NCI-H1417 treated with DMSO at 0.1 percent for 48 hours (cell line): ENCODE data around the gene IDH3A.

Experiments used
- DNase-seq: peaks from one replicate; lab custom pipeline; 2025; lab: John Stamatoyannopoulos, UW

Gene IDH3A

DNA sequence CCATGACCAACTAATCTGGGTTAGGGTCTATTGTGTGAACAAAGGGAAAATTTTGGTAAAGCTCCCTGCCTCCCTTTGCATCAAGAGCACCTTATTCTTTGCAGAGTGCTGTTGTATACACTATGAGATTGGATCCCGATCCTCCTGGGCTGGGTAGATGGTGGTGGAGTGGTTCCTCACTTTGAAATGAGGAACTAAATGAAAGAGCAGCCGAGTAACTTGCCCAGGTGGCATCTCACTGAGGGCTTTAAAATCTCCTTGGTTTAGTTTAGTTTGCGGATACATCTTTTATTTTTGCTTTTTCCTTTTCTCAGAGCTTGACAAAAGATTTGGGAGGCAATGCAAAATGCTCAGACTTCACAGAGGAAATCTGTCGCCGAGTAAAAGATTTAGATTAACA is 19.4 kb downstream of the IDH3A start:
- no peak for DNase-seq

DNA sequence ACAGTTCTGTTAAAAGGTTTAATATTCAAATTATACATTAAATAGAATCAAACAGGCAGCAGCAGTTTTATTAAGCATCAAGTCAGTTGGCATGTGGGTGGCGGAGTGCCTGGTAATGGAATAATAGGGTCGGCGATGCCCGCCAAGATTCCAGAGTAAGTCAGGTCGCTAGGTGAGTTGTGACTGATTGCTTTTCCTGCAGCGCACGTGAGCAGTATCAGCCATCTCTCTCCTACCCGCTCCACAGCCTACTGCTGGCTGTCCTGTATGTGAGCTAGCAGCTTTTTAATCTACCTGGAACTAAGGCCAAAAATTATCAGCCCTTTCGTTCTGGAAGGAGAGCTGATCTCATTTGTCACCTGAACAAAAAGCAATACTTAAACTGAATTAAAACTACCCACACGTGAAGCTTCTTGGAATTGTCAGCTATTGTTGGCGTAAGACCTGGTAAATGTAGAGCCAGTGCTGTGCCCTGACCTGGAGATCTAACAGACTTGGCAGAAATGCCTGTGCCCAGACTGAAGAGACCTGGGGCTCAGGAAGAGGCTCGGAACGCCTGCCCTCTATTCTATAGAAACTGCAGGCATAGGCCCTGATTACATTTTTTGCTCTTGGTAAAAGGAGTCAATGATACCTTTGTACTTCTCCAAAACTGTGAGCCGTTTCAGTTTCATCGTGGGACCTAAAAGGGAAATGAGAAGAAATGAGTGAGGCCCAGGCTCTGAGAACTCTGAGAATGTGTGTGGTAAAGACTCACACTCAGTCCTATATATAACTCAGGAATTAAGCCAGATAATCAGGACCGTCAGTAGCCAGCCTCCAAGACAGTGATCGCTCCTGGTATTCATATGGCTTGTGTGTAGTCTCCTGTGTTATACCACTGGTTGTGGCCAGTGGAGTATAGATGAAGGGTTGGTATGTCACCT is 21.9 kb downstream of the IDH3A start:
- no peak for DNase-seq

DNA sequence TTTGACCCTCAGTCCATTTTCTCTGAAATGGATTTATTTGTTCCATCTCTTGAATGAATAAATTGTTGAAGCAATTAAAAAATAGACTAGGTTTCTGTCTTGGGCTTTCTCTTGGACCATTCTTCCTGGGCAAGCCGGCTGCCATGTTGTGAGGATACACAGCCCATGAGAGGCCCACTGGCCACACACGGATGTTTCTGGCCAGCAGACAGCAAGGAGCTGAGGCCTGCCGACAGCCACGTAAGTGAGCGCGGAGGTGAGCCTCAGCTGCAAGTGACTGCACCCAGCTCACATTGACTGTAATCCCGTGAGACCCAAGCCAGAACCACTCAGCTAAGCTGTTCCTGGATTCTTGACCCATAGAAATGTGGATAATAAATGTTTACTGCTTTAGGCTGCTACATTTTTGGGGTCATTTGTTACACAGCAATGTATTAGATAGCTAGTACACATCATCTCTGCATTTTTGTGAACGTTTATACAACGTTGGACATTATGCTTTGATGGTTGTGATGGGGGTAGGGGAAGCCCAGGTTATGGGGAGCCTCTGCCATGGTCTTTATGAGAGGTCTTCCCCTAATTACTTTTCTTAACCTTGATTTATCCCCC is 22.8 kb downstream of the IDH3A start:
- DNase-seq, result no peak

DNA sequence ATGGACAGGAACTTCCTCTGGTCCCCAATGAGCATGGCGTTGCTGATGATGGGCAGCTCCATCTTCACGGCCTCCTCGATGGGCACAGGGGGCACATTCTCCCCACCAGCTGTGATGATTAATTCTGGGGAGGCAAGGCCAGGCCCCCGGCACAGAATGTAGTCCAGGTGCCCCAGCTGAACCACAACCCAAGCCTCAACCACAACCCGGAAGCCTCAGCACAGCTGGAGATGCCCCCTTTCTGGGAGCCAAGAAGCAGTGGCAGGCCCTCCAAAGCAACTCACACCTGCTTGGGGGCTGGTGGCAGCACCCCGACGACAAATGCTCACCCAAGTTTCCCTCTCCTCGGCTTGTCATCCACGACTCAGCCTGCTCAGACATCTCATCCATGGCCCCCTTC is 25.2 kb downstream of the IDH3A start:
- DNase-seq, result no peak

DNA sequence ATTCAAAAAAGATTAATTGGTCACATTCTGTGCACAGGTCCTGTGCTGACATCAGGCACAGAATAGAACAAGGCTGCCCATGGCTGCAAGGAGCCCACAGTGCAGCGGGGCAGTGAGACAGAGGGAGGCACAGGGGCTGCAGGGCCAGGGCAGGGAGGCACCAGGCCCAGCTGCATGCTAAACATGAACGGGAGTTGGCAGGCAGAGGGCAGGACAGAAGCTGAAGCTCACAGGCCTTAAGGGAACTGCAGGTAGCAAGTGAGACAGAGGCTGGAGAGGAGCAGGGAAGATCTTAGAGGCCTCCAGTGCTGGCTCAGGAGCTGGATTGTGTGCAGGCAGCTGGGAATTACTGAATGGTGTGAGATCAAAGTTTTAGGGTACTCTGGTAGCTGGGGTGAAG is 26.2 kb downstream of the IDH3A start:
- no peak for DNase-seq

DNA sequence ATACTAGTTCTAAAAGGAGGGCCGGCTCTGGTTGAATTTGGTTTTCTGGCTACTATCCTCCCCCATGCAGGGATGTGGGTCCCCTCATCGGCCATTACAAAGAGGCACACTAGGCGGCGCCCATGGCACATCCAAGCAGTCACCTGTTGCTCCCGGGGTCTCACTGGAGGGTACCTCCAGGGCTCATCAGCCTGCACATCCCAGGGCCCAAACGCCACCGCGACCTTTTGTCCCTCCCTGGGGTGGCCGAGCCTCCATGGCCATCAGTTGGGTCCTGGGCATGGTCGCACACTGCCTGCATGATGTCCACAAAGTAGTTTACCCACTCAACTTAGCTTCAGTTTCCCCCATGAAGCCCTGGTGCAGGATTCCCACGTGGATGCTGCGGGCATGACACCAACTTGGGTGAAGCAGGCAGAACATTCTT is 28.3 kb downstream of the IDH3A start:
- DNase-seq, result no peak

DNA sequence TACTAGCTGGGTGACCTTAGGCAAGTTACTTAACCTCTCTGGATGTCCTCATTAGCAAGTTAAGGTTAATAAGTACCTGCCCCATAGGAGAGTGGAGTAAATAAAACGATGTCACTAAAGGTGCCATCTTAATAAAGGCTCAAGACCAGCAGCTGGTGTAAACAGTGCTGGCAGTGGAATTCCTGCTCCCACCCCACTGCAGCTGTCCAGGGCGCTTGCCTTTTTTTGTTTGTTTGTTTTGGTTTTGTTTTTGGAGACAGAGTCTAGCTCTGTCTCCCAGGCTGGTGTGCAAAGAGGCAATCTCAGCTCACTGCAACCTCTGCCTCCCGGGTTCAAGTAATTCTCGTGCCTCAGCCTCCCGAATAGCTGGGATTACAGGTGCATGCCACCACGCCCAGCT is 28.9 kb downstream of the IDH3A start:
- no peak for DNase-seq

DNA sequence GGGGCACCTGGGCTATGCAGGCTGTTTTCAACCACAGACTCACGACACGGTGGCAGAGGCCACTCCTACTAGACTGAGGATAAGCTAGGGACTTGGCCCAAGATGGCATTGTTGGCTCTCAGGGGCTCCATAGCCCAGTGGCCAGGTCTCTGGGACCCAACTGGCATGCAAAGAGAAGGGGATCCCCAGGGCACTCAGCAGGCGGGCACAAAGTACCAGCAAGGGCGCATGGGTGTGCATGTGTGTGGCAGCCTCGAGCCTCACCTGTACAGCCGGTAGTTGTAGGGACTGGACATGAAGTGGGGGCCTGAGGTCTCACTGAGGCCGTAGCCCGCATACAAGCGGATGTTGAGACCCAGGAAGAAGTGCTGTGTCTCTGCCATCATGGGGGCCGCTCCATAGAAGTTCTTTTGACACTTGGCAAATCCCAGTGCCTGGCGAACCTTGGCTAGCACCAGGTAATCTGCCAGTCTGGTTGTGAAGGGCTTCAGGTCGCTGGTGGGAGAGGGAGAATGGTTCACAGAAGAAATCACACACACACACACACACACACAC is 30.2 kb downstream of the IDH3A start:
- DNase-seq, result no peak

DNA sequence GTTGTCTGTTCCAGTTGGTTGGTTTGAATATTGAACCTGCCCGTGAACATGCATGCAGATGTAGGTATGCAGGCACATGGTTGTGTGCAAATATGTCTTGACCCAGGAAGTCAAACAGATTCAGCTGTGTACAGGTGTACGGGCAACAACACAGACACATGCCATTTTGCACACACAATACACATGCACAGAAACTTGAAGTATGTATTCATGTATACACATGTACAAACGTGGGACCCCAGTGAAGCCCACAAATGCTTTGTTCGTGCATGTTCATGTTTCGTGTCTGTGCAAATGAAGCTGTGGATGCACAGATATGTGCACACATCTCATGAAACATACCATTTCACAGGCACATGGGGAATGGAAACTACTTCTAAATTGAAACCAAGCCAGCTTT is 30.7 kb downstream of the IDH3A start:
- no peak for DNase-seq

DNA sequence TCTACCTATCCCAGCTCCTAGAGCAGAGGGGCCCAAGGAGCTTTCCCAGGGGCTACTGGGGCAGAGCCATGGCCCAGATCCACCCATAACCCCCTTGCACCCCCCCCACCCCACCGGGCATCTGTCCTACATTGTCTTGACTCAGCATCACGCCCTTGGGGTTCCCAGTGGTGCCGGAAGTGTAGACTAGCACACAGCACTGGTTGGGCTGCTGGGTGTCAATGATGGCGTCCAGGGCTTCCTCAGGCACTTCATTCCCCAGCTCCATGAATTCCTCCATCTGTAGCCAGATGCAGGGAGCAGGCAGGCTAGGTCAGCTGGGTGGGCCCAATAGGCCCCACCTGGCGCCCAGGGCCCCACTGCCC is 33.2 kb downstream of the IDH3A start:
- no peak for DNase-seq

DNA sequence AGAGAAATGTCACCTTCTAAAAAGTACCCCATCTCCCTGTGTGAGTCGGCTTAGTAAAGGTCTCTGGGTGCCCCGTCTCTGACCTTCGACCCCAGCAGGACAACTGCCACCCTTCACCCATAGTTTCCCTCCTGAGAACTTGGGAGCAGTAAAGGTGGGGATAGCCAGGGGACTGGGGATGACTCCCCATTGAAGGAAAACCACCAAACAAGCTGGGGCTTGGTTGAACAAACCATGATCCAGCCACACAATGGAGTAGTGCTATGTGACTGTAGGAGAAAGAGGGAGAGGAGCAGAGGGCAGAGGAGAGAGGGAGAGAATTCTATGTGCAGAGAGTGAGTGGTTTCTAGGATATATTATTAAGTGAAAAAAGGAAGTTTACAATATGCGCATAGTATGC is 33.7 kb downstream of the IDH3A start:
- DNase-seq, result no peak

DNA sequence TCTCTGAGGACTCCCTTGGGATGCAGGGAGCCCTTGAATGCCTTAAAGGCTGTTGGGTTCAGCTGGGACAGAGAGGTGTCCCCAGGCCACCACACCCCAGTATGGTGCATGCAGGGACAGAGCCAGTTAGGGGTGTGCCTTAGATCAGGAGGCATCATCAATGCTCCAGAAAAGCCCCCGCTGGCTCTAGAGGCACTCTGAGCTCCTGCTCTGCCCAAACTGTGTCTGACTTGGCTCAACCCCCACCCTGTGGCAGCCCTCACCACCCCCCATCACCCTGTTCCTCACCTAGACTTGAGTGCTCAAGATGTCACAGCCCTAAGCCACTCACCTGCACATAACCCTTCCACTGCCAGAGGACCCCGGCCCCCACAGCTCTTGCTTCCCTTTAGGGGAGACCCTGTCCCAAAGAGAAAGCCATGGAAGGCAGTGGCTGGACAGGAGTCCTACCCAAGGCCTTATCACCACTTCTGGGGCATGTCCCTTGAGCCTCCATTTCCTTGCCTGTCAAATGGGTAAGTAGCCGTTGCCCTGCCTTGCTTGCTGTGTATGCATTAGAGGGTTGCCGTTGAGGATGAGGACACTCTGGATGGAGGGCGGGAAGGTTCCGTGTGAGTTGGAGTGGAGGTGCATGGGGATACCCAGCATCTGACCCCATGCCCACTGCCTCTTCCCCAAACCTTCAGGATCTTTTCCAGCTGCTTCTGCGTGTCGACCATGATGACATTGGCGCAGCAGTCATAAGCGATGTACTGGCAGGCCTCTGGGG is 43.8 kb downstream of the IDH3A start:
- no peak for DNase-seq

DNA sequence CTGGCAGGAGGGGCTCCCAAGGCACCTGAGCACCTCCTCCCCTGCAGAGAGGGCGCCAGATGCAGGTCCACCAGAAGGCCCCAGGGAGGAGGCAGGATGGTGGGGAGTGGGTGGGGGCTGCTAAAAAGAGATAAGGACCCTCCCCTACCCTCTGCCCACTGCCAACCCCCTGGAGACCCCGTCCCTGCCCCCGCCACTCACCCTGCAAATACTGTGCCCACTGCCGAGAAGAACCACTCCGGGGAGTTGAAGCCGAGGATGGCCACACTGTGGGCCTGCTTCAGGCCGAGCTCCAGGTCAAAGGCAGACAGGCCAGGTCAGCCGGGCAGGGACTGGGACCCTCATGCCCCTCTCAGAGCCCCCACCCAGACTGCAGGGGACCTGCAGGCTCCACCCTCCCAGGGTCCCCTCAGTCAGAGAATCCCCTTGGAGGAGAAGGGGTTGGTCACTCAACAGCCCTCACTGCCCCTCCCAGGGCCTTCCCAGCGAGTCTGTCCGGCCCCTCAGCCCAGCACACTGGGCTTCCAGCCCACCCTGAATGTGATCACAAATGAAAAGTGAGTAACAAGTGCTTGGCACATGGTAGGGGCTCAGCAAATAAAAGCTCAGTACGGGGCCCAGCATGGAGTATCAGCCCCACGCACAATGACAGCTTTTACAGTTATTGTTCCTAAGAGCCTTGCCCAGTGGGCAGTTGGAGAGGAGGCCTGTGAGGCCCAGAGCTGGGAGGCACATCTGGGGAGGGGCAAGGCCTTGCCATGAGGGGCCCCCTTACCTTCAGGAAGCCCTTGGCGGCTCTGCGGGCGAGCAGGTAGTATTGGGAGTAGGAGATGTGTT is 44.8 kb downstream of the IDH3A start:
- DNase-seq, result no peak

DNA sequence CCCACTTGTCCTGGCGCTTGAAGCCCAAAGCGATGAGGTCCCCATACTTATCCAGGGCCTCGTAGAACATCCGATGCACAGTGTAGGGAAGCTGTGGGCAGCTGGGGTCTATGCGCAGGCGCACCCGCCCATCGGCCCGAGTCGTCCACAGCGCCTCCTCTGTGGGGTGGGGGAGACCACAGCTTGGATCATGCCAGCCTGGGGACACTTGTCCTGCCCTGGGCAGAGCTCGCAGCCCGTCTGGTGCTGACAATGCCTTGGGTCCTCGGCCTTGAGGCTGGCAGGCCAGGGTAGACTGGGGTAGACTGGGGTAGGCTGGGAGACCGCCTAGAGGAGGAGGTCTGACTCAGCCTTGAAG is 45.4 kb downstream of the IDH3A start:
- no peak for DNase-seq

DNA sequence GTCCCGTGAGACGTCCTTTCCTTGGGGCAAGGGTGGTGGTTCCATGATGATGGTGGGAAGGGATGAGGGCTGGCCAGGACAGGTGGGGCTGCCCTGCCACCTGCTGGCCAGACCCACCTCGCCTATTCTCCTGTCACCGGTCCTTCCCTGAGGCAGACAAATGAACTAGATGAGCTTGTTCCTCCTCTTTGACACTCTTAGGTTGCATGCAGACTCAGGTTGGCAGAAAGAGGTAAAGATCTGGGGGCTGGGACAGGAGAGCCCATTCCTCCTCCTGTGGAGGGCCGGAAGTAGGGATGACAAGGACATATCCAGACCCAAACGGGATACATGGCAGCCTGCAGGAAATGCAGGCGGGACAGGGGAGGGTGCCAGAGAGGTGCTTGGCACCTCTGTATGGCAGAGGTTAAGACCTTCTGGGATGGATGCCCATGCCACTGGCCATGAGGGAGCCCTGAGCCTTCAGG is 46.6 kb downstream of the IDH3A start:
- DNase-seq, result no peak

DNA sequence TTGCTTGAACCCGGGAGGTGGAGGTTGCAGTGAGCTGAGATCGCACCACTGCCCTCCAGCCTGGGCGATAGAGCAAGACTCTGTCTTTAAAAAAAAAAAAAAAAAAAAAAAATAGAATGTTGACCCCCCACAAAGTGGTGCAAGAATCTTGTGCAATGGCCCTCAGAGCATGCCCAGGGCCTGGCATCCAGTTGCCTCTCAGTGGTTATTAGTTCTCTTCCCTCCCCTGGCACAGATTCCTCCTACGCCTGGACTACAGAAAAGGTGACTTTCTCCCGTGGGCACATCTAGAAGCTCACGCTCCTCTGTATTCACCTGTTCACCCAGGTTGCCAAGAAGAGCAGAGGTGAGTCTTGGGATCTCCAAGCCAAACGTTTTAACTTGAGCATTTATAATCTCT is 48.5 kb downstream of the IDH3A start:
- DNase-seq, result no peak

DNA sequence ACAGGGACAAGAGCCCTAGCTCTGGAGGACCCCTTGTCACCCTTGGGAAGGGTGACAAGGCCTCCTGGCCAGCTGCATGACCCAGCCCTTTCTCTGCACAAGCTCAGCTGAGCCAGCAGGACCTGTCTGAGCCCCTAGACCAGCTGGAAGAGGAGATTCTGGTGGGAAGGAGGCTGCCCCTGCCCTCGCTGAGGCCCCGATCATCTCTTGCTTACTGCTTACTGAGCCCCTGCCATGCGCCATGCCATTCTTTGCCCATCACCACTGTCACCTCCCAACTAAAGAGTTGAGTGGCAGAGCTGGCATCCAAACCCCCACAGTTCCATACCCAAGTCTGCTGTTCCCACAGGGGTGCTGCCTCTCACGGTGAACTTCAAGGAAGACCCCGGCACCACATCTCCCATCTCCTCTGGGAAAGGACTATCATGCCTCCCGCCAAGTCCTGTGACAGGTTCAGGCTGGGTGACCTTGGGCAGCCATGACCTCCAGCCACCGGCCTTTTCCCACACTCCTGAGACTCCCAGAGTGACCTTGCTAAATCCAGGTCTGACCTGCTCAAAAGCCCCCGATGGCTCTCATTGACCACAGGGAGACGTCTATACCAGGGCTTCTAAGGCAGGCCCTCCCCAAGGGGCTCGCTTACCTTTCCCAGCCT is 51.2 kb downstream of the IDH3A start:
- no peak for DNase-seq

DNA sequence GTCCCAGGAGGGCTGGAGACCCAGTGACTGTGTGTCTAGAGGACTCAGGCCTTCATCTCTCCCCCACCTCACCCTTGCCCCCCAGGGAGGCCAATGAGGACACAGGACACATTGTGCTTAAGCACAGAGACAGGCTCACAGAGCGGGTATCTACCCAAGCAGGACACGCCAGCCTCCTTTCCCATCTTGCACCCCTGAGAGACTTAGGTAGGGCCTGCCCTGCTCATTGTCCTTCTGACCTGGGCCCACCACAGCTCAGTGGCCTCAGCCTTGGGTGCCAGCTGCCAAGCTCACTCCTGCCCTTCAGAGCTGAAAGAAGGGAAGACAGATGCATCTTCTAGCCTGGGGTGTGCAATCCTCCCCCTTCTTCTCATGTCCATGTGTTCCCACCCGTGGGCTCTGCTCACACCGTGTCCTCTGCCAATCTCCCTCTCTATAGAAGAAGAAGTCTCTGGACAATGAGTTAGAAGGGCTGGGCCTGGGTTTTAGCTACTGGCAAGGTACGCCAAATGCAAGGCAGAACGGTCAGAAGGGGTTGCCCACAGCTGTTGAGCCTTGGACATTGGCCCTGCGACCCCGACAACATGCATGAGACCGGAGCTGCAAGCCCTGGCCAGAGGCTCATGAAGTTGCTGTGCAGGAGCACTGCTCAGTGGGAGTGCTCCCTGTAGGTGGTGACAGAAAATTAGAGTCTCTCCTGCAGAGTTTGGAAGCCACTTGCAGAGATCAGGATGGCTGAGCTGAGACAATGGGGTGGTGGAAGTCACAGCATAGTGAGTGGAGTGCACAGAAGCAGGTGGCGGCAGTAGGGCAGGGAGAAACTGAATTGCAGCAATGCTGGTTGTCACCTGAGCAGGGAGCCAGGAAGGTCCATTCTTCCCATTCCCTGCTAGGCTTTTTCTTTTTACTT is 52.4 kb downstream of the IDH3A start:
- DNase-seq, result no peak

DNA sequence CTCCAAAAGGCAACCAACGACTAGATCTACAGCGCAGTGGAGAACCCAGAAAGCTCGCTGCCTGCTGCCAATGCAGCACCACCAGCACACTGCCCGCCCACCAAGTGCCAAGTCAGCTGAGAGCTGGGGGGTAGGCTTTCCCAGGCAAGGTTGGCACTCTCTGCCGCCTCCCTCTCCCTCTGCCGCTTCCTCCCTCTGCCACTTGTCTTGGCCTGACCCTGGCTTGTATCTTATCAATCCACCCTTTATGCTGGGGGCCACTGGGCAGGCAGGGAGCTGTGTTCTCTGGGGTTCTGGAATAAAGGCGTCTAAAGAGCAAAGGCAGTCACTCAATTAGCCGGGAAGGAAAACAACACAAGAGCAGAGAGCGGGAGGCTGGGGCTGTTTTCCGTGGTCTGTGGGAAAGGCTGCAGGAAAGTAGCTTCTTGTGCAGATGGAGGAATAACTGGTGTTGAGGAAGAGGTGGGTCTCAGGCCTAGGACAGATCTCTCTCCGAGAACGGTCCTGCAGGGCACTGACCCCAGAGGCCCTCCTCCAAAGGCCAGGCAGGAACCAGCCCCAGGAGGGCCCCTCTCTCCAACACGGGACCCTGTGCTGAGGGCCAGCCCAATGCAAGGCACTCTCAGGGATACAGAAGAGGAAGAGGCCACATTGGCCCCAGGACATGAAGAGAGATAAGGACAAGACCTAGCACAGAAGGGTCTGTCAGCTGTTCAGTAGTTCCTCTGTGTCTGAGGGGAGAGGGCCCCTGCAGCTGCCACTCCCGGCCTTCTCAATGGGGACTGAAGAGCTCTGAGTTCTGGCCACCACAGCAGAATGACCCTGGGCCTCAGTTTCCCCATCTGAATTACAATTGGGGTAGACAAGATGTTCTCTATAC is 54.4 kb downstream of the IDH3A start:
- no peak for DNase-seq
